Endothelial cell (in vitro differentiated cells): ENCODE measurements around the gene RANBP10. TPM values are rescaled to one million over a fixed set of nuclear protein-coding genes. Genes with fewer than 3 reads are reported as not detected.
"Not testable (repeated sequence)": the region's sequence is repeated elsewhere in the genome, so short reads cannot be mapped to it uniquely, and the experiment has no call there.

Experiments used
- DNase-seq: peaks from one replicate; pipeline ENCODE4 v3.0.0; 2021; ENCODE audit warnings: low spot score
- H3K27ac Mint-ChIP-seq: one replicate; pipeline ENCODE4 v1.8.0; 2021; ENCODE audit warnings: mixed read lengths, inconsistent platforms; ENCODE audit not compliant: unreplicated experiment
- H3K27me3 Mint-ChIP-seq: one replicate; pipeline ENCODE4 v1.8.0; 2021; ENCODE audit warnings: mild to moderate bottlenecking, moderate library complexity, mixed read lengths, inconsistent platforms; ENCODE audit not compliant: unreplicated experiment
- H3K36me3 Mint-ChIP-seq: one replicate; pipeline ENCODE4 v1.8.0; 2021; ENCODE audit warnings: mild to moderate bottlenecking, low read depth, mixed read lengths, inconsistent platforms; ENCODE audit not compliant: unreplicated experiment
- H3K4me1 Mint-ChIP-seq: one replicate; pipeline ENCODE4 v1.8.0; 2021; ENCODE audit warnings: mild to moderate bottlenecking, mixed read lengths, inconsistent platforms; ENCODE audit not compliant: unreplicated experiment
- H3K4me3 Mint-ChIP-seq: one replicate; pipeline ENCODE4 v1.8.0; 2021; ENCODE audit warnings: mild to moderate bottlenecking, mixed read lengths, inconsistent platforms; ENCODE audit not compliant: unreplicated experiment
- H3K9me3 Mint-ChIP-seq: one replicate; pipeline ENCODE4 v1.8.0; 2021; ENCODE audit warnings: mixed read lengths, inconsistent platforms; ENCODE audit not compliant: unreplicated experiment
- CTCF ChIP-seq: fragments of 200-600 bp; sonication (generic); IDR thresholded peaks from one replicate; pipeline ENCODE4 v1.5.0; 2021; ENCODE audit warnings: antibody characterized with exemption; ENCODE audit not compliant: unreplicated experiment
- total RNA-seq: library from RNA; stranded (reverse); fragmentation: NEBNext Ultra II Directional; extraction: Animal tissue kit (Norgen Biotek cat#: 25700); gene quantifications from one replicate; pipeline ENCODE4 v1.2.1, GENCODE V29; 2021; ENCODE audit not compliant: unreplicated experiment

RANBP10 gene
- total RNA-seq, 1 donor from 2014 or later, result 19.5 TPM

GRCh38 chr16:67841198-67841815 is 34.9 kb upstream of the RANBP10 start:
- no peaks in the 10 kb centered on the region for H3K36me3 Mint-ChIP-seq
- no peak for TF ChIP-seq CTCF
- no peaks in the 10 kb centered on the region for H3K9me3 Mint-ChIP-seq
- H3K4me3 Mint-ChIP-seq, result peak overlapping the region; percentile 91
- no peak for DNase-seq
- peak overlapping the region; percentile 52 for H3K27ac Mint-ChIP-seq
- peaks cover 14% of the 10 kb centered on the region for H3K27me3 Mint-ChIP-seq
- peaks cover 26% of the 10 kb centered on the region for H3K4me1 Mint-ChIP-seq

- H3K36me3 Mint-ChIP-seq, result no peaks in the 10 kb centered on the region
- TF ChIP-seq CTCF, result no peak
- H3K4me1 Mint-ChIP-seq, result peaks cover 9% of the 10 kb centered on the region
- no peak for DNase-seq
- peaks cover 5% of the 10 kb centered on the region for H3K27me3 Mint-ChIP-seq
- H3K27ac Mint-ChIP-seq, result no peak overlapping the region
- no peak overlapping the region for H3K4me3 Mint-ChIP-seq
- no peaks in the 10 kb centered on the region for H3K9me3 Mint-ChIP-seq
These were observed 31.5 kb upstream of the RANBP10 start for GRCh38 chr16:67837811-67838210.

- H3K9me3 Mint-ChIP-seq, H3K4me3 Mint-ChIP-seq, H3K27me3 Mint-ChIP-seq, H3K27ac Mint-ChIP-seq, H3K36me3 Mint-ChIP-seq, DNase-seq: not testable (repeated sequence)
- peaks cover 15% of the 10 kb centered on the region for H3K4me1 Mint-ChIP-seq
These were observed 30.8 kb upstream of the RANBP10 start for GRCh38 chr16:67837190-67837589.

GRCh38 chr16:67834242-67834614 is 27.9 kb upstream of the RANBP10 start:
- no peak overlapping the region for H3K27ac Mint-ChIP-seq
- H3K4me3 Mint-ChIP-seq, result peak overlapping the region; percentile 90
- no peak for TF ChIP-seq CTCF
- peaks cover 10% of the 10 kb centered on the region for H3K27me3 Mint-ChIP-seq
- H3K36me3 Mint-ChIP-seq, result peaks cover 14% of the 10 kb centered on the region
- peaks cover 18% of the 10 kb centered on the region for H3K4me1 Mint-ChIP-seq
- no peak for DNase-seq
- H3K9me3 Mint-ChIP-seq, result no peaks in the 10 kb centered on the region

- peak; percentile 93 for DNase-seq
- H3K9me3 Mint-ChIP-seq, result no peaks in the 10 kb centered on the region
These were observed 27.3 kb upstream of the RANBP10 start for GRCh38 chr16:67833415-67834241.

More at GRCh38 chr16:67833415-67834241, 27.3 kb upstream of the RANBP10 start:
- Mint-ChIP-seq H3K36me3 (peaks cover 14% of the 10 kb centered on the region), H3K27me3 (peaks cover 10% of the 10 kb centered on the region), H3K27ac (peak overlapping the region; percentile 57), H3K4me3 (peak overlapping the region; percentile 90), H3K4me1 (peaks cover 18% of the 10 kb centered on the region)
- TF ChIP-seq CTCF, result no peak
